ENCODE results near the gene ATXN7L1.
"Not testable (repeated sequence)": the region's sequence is repeated elsewhere in the genome, so short reads cannot be mapped to it uniquely, and the experiment has no call there.

ATXN7L1 gene

GRCh38 chr7:105890290-105890997 lies 14.0 kb upstream of the ATXN7L1 start:
- Histone ChIP-seq H3K4me1 (ENCODE audit: control insufficient read depth, insufficient read depth, low read length) (peaks cover 10% of the 10 kb centered on the region), H3K27ac (ENCODE audit: low read length) (no peak overlapping the region), H3K9ac (ENCODE audit: low read length in 2 of 2) (no peak overlapping the region), H3K36me3 (ENCODE audit: control insufficient read depth in 2 of 2, insufficient read depth in 2 of 2, low read length in 2 of 2) (peaks cover 15 to 17% of the 10 kb centered on the region in 2 donors), H3K27me3 (ENCODE audit: control insufficient read depth in 1 of 2, insufficient read depth in 2 of 2, low read length in 2 of 2) (no peaks in the 10 kb centered on the region), H3K4me3 (ENCODE audit: low read length in 2 of 2) (no peak overlapping the region), H3K9me3 (ENCODE audit: control insufficient read depth in 2 of 2, low read length in 2 of 2) (no peaks in the 10 kb centered on the region)

- H3K4me3 ChIP-seq (ENCODE audit: low read length in 2 of 2): no peak overlapping the region
- H3K36me3 ChIP-seq (ENCODE audit: control insufficient read depth in 2 of 2, insufficient read depth in 2 of 2, low read length in 2 of 2): peaks cover 11 to 15% of the 10 kb centered on the region in 2 donors
These were observed 11.3 kb upstream of the ATXN7L1 start for GRCh38 chr7:105887569-105888189.

GRCh38 chr7:105886776-105887175 lies 10.4 kb upstream of the ATXN7L1 start:
- Histone ChIP-seq H3K36me3 (ENCODE audit: control insufficient read depth in 2 of 2, insufficient read depth in 2 of 2, low read length in 2 of 2) (peaks cover 7 to 14% of the 10 kb centered on the region in 2 donors), H3K27me3 (ENCODE audit: control insufficient read depth in 1 of 2, insufficient read depth in 2 of 2, low read length in 2 of 2) (no peaks in the 10 kb centered on the region), H3K9me3 (ENCODE audit: control insufficient read depth in 2 of 2, low read length in 2 of 2) (no peaks in the 10 kb centered on the region), H3K27ac (ENCODE audit: low read length) (no peak overlapping the region), H3K9ac (ENCODE audit: low read length in 2 of 2) (no peak overlapping the region), H3K4me1 (ENCODE audit: control insufficient read depth, insufficient read depth, low read length) (peaks cover 17% of the 10 kb centered on the region), H3K4me3 (ENCODE audit: low read length in 2 of 2) (no peak overlapping the region)

More at GRCh38 chr7:105887569-105888189, 11.3 kb upstream of the ATXN7L1 start:
- Histone ChIP-seq H3K27me3 (ENCODE audit: control insufficient read depth in 1 of 2, insufficient read depth in 2 of 2, low read length in 2 of 2) (no peaks in the 10 kb centered on the region), H3K9me3 (ENCODE audit: control insufficient read depth in 2 of 2, low read length in 2 of 2) (no peaks in the 10 kb centered on the region), H3K4me1 (ENCODE audit: control insufficient read depth, insufficient read depth, low read length) (peaks cover 17% of the 10 kb centered on the region), H3K27ac (ENCODE audit: low read length) (no peak overlapping the region), H3K9ac (ENCODE audit: low read length in 2 of 2) (no peak overlapping the region)

- Histone ChIP-seq H3K9ac (ENCODE audit: low read length in 2 of 2) (no peak overlapping the region), H3K27me3 (ENCODE audit: control insufficient read depth in 1 of 2, insufficient read depth in 2 of 2, low read length in 2 of 2) (no peaks in the 10 kb centered on the region), H3K9me3 (ENCODE audit: control insufficient read depth in 2 of 2, low read length in 2 of 2) (no peaks in the 10 kb centered on the region), H3K4me3 (ENCODE audit: low read length in 2 of 2) (no peak overlapping the region), H3K27ac (ENCODE audit: low read length) (no peak overlapping the region), H3K4me1 (ENCODE audit: control insufficient read depth, insufficient read depth, low read length) (peaks cover 29% of the 10 kb centered on the region), H3K36me3 (ENCODE audit: control insufficient read depth in 2 of 2, insufficient read depth in 2 of 2, low read length in 2 of 2) (peaks cover under 1 to 3% of the 10 kb centered on the region in 2 donors)
These were observed 9.2 kb upstream of the ATXN7L1 start for GRCh38 chr7:105885387-105886111.

- H3K27me3 ChIP-seq (ENCODE audit: control insufficient read depth in 1 of 2, insufficient read depth in 2 of 2, low read length in 2 of 2); H3K36me3 ChIP-seq (ENCODE audit: control insufficient read depth in 2 of 2, insufficient read depth in 2 of 2, low read length in 2 of 2); H3K4me3 ChIP-seq (ENCODE audit: low read length in 2 of 2); H3K9ac ChIP-seq (ENCODE audit: low read length in 2 of 2); H3K9me3 ChIP-seq (ENCODE audit: control insufficient read depth in 2 of 2, low read length in 2 of 2); H3K27ac ChIP-seq (ENCODE audit: low read length): not testable (repeated sequence)
- H3K4me1 ChIP-seq (ENCODE audit: control insufficient read depth, insufficient read depth, low read length): peaks cover 41% of the 10 kb centered on the region
These were observed 6.8 kb upstream of the ATXN7L1 start for GRCh38 chr7:105883179-105883578.

GRCh38 chr7:105881439-105881838 lies 5.0 kb upstream of the ATXN7L1 start:
- no peak overlapping the region for H3K9ac ChIP-seq (ENCODE audit: low read length in 2 of 2)
- H3K27ac ChIP-seq (ENCODE audit: low read length): peak overlapping the region; percentile 31
- no peak overlapping the region for H3K4me3 ChIP-seq (ENCODE audit: low read length in 2 of 2)
- H3K4me1 ChIP-seq (ENCODE audit: control insufficient read depth, insufficient read depth, low read length): peaks cover 43% of the 10 kb centered on the region
- no peaks in the 10 kb centered on the region for H3K27me3 ChIP-seq (ENCODE audit: control insufficient read depth in 1 of 2, insufficient read depth in 2 of 2, low read length in 2 of 2)
- no peaks in the 10 kb centered on the region for H3K9me3 ChIP-seq (ENCODE audit: control insufficient read depth in 2 of 2, low read length in 2 of 2)
- H3K36me3 ChIP-seq (ENCODE audit: control insufficient read depth in 2 of 2, insufficient read depth in 2 of 2, low read length in 2 of 2): no peaks in the 10 kb centered on the region

GRCh38 chr7:105880571-105881330 lies 4.4 kb upstream of the ATXN7L1 start:
- Histone ChIP-seq H3K9ac (ENCODE audit: low read length in 2 of 2) (no peak overlapping the region), H3K36me3 (ENCODE audit: control insufficient read depth in 2 of 2, insufficient read depth in 2 of 2, low read length in 2 of 2) (no peaks in the 10 kb centered on the region), H3K4me3 (ENCODE audit: low read length in 2 of 2) (peak overlapping the region; percentile 8 to 37), H3K27ac (ENCODE audit: low read length) (peak overlapping the region; percentile 31), H3K9me3 (ENCODE audit: control insufficient read depth in 2 of 2, low read length in 2 of 2) (no peaks in the 10 kb centered on the region), H3K27me3 (ENCODE audit: control insufficient read depth in 1 of 2, insufficient read depth in 2 of 2, low read length in 2 of 2) (no peaks in the 10 kb centered on the region), H3K4me1 (ENCODE audit: control insufficient read depth, insufficient read depth, low read length) (peaks cover 42% of the 10 kb centered on the region)

- no peak overlapping the region for H3K27ac ChIP-seq (ENCODE audit: low read length)
- no peaks in the 10 kb centered on the region for H3K36me3 ChIP-seq (ENCODE audit: control insufficient read depth in 2 of 2, insufficient read depth in 2 of 2, low read length in 2 of 2)
- H3K9me3 ChIP-seq (ENCODE audit: control insufficient read depth in 2 of 2, low read length in 2 of 2): no peaks in the 10 kb centered on the region
- peaks cover 38% of the 10 kb centered on the region for H3K4me1 ChIP-seq (ENCODE audit: control insufficient read depth, insufficient read depth, low read length)
- no peak overlapping the region for H3K9ac ChIP-seq (ENCODE audit: low read length in 2 of 2)
- H3K4me3 ChIP-seq (ENCODE audit: low read length in 2 of 2): no peak overlapping the region
- H3K27me3 ChIP-seq (ENCODE audit: control insufficient read depth in 1 of 2, insufficient read depth in 2 of 2, low read length in 2 of 2): no peaks in the 10 kb centered on the region
These were observed 3.4 kb upstream of the ATXN7L1 start for GRCh38 chr7:105879782-105880181.

GRCh38 chr7:105878746-105879605 lies 2.6 kb upstream of the ATXN7L1 start:
- Histone ChIP-seq H3K4me3 (ENCODE audit: low read length in 2 of 2) (peak overlapping the region; percentile 88 to 94), H3K36me3 (ENCODE audit: control insufficient read depth in 2 of 2, insufficient read depth in 2 of 2, low read length in 2 of 2) (no peaks in the 10 kb centered on the region), H3K9me3 (ENCODE audit: control insufficient read depth in 2 of 2, low read length in 2 of 2) (no peaks in the 10 kb centered on the region), H3K9ac (ENCODE audit: low read length in 2 of 2) (peak overlapping the region; percentile 77 to 88), H3K4me1 (ENCODE audit: control insufficient read depth, insufficient read depth, low read length) (peaks cover 40% of the 10 kb centered on the region), H3K27ac (ENCODE audit: low read length) (peak overlapping the region; percentile 58), H3K27me3 (ENCODE audit: control insufficient read depth in 1 of 2, insufficient read depth in 2 of 2, low read length in 2 of 2) (no peaks in the 10 kb centered on the region)

GRCh38 chr7:105877736-105878135 lies 1.3 kb upstream of the ATXN7L1 start:
- Histone ChIP-seq H3K27ac (ENCODE audit: low read length) (peak overlapping the region; percentile 58), H3K9me3 (ENCODE audit: control insufficient read depth in 2 of 2, low read length in 2 of 2) (no peaks in the 10 kb centered on the region), H3K27me3 (ENCODE audit: control insufficient read depth in 1 of 2, insufficient read depth in 2 of 2, low read length in 2 of 2) (no peaks in the 10 kb centered on the region), H3K4me3 (ENCODE audit: low read length in 2 of 2) (peak overlapping the region; percentile 88 to 94), H3K36me3 (ENCODE audit: control insufficient read depth in 2 of 2, insufficient read depth in 2 of 2, low read length in 2 of 2) (no peaks in the 10 kb centered on the region), H3K9ac (ENCODE audit: low read length in 2 of 2) (peak overlapping the region; percentile 77 to 88), H3K4me1 (ENCODE audit: control insufficient read depth, insufficient read depth, low read length) (peaks cover 40% of the 10 kb centered on the region)

All from stomach smooth muscle (tissue), 2 donors.